Raji (cell line): ENCODE measurements around the gene EFHD1.

ENCODE experiments used
- POLR2A ChIP-seq: IDR thresholded peaks from 2 replicates; pipeline ENCODE4 v1.6.1; 2011; ENCODE audit warnings: low read depth, low read length, control low read depth; ENCODE audit not compliant: insufficient read depth

The EFHD1 gene

DNA sequence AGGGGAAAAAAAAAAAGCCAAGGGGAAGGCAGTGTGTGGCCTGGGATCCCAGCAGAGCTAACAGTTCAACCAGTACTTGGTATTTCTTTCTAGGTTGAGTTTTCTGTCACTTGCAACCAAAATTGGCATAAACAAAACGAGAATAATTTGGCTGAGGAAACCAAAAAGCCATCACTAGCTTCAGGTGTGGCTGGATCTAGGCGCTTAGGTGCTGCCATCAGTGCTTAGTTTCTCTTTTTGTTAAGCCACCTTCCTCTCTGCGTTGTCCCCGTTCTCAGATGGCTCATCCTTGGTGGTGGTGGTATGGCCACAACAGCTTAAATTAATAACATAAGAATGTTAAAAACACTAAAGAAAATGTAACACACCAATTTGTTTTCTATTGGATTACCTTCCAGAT, 2.4 kb downstream of the EFHD1 start:
- TF ChIP-seq POLR2A = no peak

DNA sequence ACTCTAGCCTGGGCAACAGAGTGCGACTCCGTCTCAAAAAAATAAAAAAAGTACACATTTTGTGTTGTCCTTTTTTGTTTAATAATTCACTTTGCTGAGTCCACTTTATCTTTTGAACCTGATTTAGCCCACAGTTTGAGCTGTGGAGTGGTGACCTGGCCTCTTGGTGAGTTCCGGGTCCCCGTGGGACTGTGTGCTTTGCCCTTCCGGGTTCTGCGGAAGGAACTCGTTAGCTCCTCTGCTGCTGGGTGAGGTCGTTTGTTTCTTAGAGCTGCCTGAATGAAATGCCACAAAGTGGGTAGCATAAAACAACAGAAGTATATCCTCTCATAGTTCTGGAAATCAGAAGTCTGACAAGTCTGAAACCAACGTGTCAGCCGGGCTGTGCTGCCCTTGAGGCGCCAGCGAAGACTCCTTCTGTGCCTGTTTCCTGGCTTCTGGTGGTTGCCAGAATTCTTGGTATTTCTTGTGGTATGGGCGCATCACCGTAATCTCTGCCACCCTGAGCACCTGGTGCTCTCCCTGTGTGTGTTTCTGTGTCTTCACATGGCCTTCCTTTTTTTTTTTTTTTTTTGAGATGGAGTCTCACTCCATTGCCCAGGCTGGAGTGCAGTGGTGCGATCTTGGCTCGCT, 3.5 kb downstream of the EFHD1 start:
- no peak for TF ChIP-seq POLR2A

GRCh38 chr2:232637866-232638583, 4.6 kb downstream of the EFHD1 start:
- TF ChIP-seq POLR2A = no peak

GRCh38 chr2:232641153-232641848, 7.9 kb downstream of the EFHD1 start:
- TF ChIP-seq POLR2A = no peak

DNA sequence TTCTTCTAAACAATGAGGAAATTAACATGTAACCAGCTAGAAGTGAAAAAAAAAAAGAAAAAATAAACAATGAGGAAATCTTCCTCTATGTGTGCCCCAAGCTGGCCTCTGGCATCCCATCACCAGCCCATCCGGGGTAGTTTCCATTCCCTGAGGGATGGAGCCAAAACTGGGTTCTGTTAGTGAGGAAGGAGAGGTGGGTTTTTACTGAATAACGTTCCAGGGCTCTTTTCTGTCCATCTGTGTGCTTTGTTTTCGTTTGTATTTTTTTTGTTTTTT, 9.7 kb downstream of the EFHD1 start:
- no peak for TF ChIP-seq POLR2A

- TF ChIP-seq POLR2A = no peak
Measured at GRCh38 chr2:232643813-232644347, 10.5 kb downstream of the EFHD1 start.

DNA sequence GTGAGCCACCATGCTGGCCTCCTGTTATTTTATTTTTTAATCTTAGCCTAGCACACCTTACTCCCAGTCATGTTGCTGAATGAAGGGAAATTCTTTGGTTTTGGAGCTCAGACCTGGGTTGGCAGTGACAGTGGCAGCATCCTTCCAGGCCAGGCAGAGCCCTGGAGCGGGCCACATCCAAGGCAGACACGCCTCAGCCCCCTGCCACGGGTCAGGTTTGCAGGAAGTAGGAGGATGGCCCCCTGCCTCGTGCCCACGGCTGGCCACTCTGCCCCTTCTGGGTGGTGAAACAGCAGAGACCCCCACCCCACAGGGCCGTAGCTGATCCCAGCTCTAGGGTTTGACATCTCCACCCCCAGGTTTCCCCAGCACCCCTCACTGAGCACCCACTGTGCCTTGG, 11.7 kb downstream of the EFHD1 start:
- TF ChIP-seq POLR2A = no peak

DNA sequence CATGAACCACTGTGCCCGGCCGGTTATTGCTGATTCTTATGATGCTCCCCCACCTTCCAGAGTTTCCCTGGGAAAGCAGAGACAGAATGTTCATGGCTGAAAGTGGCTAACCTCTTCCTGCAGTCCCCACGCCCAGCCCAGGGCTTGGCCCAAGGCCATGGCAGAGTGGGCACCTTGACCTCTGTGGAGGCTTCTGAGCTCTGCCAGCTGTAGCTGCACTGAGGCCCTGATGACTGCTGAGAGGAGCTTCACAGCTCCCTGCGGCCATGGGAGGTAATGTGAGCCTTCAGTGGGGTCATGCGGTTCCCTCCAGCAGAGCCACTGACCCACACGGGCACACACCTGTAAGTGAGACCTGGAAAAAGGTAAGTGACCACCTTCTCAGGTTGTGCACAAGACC, 13.3 kb downstream of the EFHD1 start:
- no peak for TF ChIP-seq POLR2A

GRCh38 chr2:232647261-232647660, 13.9 kb downstream of the EFHD1 start:
- TF ChIP-seq POLR2A = no peak

- TF ChIP-seq POLR2A = no peak
Measured at GRCh38 chr2:232649033-232649432, 15.6 kb downstream of the EFHD1 start.

DNA sequence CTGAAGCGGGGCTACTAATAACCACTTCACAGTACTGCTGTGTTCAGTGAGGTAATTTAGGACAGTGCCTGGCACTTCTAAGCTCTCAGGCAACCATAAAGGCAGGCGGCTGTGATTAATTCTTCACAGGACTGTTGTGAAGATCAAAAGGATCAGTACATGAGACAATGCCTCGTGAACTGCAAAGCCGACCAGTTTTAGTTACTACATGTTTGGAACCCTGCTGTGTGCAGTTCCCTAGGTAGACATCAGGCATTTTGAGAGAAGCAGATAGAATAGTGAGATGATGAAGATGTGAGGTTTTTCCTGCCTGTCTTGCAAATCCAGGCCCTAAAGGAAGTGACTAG, 19.1 kb downstream of the EFHD1 start:
- no peak for TF ChIP-seq POLR2A

DNA sequence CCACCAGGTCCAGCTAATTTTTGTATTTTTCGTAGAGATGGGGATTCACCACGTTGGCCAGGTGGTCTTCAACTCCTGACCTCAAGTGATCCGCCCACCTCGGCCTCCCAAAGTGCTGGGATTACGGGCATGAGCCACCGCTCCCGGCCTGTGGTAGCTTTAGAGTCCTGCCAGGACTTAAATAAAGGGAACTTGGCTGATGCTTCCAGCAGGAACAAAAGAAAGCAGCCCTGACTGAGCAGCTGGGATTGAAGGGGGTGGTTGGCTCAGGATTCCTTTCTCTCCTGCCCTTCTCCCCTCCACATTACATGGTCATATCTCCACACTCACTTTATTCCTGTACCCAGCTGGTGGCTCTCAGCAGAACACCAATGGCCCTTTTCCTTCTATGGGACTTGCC, 20.0 kb downstream of the EFHD1 start:
- no peak for TF ChIP-seq POLR2A

- TF ChIP-seq POLR2A = no peak
Measured at GRCh38 chr2:232655392-232655791, 22.0 kb downstream of the EFHD1 start.

DNA sequence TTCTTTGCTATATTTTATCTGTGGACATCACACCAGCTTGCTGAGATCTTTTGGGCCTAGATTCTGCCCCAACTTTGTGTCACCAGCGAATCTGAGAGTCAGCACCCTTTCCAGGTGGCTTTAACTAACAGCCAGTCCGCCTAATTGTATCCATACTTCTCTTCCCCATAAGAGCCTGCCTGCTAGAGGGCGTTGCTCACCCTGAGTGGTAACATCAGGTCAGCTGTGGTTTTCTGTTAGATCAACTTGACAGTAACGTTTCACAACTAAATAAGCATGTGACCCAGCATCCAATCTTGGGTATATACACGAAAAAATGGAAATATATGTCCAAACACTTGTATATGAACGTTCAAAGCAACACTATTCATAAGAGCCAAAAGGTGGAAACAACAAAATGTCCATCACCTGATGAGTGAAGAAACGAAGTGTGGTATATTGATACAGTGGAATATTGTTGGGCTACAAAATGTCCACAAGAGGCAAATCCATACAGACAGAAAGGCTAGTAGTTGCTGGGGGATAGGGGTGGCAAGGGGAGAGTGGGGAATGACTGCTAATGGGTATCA, 24.9 kb downstream of the EFHD1 start:
- TF ChIP-seq POLR2A = no peak

GRCh38 chr2:232659359-232659758, 26.0 kb downstream of the EFHD1 start:
- no peak for TF ChIP-seq POLR2A
